Measurements from ENCODE around the gene HPS3.

The HPS3 gene

GRCh38 chr3:149204390-149204991 lies 75.1 kb downstream of the HPS3 start:
- no peak for TF ChIP-seq POLR2A (IDR thresholded peaks at IDR 0.05; ENCODE audit: extremely low read depth, insufficient read length)
- TF ChIP-seq MYC (IDR thresholded peaks at IDR 0.05; ENCODE audit: low read depth, low read length) = no peak
- TF ChIP-seq MAX (IDR thresholded peaks at IDR 0.05; ENCODE audit: low read depth, low read length) = no peak

DNA sequence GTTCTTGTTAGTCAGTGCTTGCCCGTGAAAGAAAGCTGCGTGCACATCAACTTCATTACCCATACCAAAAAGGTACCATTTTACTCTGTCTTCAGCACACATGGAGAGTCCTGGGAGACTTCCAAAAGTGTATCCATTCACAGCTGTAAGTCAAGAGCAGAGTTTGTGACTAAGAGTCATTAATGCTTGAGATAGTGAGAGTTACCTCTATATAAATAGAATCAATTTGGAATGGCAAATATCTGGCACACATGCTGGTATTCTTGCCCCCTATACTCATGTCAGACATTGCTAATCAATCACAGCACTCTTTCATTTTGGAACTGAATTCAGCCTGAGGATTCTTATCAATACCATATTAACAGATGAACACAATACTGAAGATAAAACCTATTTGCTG lies 78.0 kb downstream of the HPS3 start:
- no peak overlapping the region for H3K4me3 ChIP-seq (ENCODE audit: low read depth, low read length)
- no peak for TF ChIP-seq MAX (IDR thresholded peaks at IDR 0.05; ENCODE audit: low read depth, low read length)
- DNase-seq (ENCODE audit: low read depth) = no peak

More at GRCh38 chr3:149204390-149204991, 75.1 kb downstream of the HPS3 start:
- H3K4me3 ChIP-seq (ENCODE audit: low read depth, low read length) = no peak overlapping the region
- DNase-seq (ENCODE audit: low read depth) = no peak

DNA sequence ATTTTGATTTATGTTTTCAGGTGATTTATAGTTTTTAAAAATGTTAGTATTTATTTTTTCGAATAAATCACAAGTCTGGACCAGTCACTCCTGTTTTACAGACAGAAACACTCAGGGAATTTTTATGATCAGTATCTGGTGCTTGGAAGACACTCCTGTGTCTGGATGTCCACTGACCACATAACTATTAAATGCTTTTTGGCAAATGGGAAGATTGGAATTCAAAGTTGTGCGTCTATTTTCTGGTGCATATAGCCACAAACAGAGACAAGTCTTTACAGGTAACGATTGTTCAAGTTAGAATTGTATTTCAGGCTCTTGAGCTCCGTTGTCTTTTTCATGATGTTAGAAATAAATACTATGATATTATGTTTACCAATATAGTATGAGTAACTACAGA lies 80.0 kb downstream of the HPS3 start:
- TF ChIP-seq, protein P1, sequence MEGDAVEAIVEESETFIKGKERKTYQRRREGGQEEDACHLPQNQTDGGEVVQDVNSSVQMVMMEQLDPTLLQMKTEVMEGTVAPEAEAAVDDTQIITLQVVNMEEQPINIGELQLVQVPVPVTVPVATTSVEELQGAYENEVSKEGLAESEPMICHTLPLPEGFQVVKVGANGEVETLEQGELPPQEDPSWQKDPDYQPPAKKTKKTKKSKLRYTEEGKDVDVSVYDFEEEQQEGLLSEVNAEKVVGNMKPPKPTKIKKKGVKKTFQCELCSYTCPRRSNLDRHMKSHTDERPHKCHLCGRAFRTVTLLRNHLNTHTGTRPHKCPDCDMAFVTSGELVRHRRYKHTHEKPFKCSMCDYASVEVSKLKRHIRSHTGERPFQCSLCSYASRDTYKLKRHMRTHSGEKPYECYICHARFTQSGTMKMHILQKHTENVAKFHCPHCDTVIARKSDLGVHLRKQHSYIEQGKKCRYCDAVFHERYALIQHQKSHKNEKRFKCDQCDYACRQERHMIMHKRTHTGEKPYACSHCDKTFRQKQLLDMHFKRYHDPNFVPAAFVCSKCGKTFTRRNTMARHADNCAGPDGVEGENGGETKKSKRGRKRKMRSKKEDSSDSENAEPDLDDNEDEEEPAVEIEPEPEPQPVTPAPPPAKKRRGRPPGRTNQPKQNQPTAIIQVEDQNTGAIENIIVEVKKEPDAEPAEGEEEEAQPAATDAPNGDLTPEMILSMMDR (IDR thresholded peaks at IDR 0.05; ENCODE audit: low read depth, low read length) = no peak
- TF ChIP-seq MYC (IDR thresholded peaks at IDR 0.05; ENCODE audit: low read depth, low read length) (no peak), MAX (IDR thresholded peaks at IDR 0.05; ENCODE audit: low read depth, low read length) (no peak), POLR2A (IDR thresholded peaks at IDR 0.05; ENCODE audit: extremely low read depth, insufficient read length) (no peak)
- DNase-seq (ENCODE audit: low read depth) = no peak
- no peak overlapping the region for H3K4me3 ChIP-seq (ENCODE audit: low read depth, low read length)

DNA sequence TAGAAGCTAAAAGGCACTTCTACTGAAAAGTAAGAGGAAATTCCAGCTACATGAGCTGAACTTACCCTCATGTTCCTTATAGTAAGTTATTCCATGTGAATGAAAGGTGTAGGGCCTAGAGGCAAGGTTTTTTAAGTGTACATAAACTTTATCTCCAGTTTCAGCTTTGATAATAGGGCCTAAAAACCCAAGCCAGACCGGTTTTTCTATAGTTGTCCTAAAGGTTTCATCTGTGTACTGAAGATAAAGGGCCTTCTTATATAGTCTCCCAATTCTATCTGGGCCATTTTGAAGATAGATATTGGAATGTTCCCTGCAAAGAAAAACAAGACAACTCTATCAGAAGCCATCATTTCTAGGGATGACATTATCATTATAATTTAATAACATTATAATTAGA lies 82.9 kb downstream of the HPS3 start:
- H3K4me3 ChIP-seq (ENCODE audit: low read depth, low read length) = no peak overlapping the region
- DNase-seq (ENCODE audit: low read depth) = no peak
- no peak for TF ChIP-seq MAX (IDR thresholded peaks at IDR 0.05; ENCODE audit: low read depth, low read length)
- TF ChIP-seq, protein P1 (IDR thresholded peaks at IDR 0.05; ENCODE audit: low read depth, low read length) = no peak
- TF ChIP-seq MYC (IDR thresholded peaks at IDR 0.05; ENCODE audit: low read depth, low read length) = no peak
- TF ChIP-seq POLR2A (IDR thresholded peaks at IDR 0.05; ENCODE audit: extremely low read depth, insufficient read length) = no peak

- no peak for DNase-seq (ENCODE audit: low read depth)
- TF ChIP-seq, protein P1 (IDR thresholded peaks at IDR 0.05; ENCODE audit: low read depth, low read length) = no peak
- TF ChIP-seq MAX (IDR thresholded peaks at IDR 0.05; ENCODE audit: low read depth, low read length) = no peak
- TF ChIP-seq MYC (IDR thresholded peaks at IDR 0.05; ENCODE audit: low read depth, low read length) = no peak
- TF ChIP-seq POLR2A (IDR thresholded peaks at IDR 0.05; ENCODE audit: extremely low read depth, insufficient read length) = no peak
- no peak overlapping the region for H3K4me3 ChIP-seq (ENCODE audit: low read depth, low read length)
These were observed 85.3 kb downstream of the HPS3 start for GRCh38 chr3:149214702-149215101.

GRCh38 chr3:149215515-149215914 lies 86.1 kb downstream of the HPS3 start:
- H3K4me3 ChIP-seq (ENCODE audit: low read depth, low read length) = no peak overlapping the region
- DNase-seq (ENCODE audit: low read depth) = no peak
- no peak for TF ChIP-seq MYC (IDR thresholded peaks at IDR 0.05; ENCODE audit: low read depth, low read length)
- TF ChIP-seq POLR2A (IDR thresholded peaks at IDR 0.05; ENCODE audit: extremely low read depth, insufficient read length) = no peak
- TF ChIP-seq, protein P1 (IDR thresholded peaks at IDR 0.05; ENCODE audit: low read depth, low read length) = no peak
- TF ChIP-seq MAX (IDR thresholded peaks at IDR 0.05; ENCODE audit: low read depth, low read length) = no peak
